ENCODE results near the gene SEC14L5.

DNA sequence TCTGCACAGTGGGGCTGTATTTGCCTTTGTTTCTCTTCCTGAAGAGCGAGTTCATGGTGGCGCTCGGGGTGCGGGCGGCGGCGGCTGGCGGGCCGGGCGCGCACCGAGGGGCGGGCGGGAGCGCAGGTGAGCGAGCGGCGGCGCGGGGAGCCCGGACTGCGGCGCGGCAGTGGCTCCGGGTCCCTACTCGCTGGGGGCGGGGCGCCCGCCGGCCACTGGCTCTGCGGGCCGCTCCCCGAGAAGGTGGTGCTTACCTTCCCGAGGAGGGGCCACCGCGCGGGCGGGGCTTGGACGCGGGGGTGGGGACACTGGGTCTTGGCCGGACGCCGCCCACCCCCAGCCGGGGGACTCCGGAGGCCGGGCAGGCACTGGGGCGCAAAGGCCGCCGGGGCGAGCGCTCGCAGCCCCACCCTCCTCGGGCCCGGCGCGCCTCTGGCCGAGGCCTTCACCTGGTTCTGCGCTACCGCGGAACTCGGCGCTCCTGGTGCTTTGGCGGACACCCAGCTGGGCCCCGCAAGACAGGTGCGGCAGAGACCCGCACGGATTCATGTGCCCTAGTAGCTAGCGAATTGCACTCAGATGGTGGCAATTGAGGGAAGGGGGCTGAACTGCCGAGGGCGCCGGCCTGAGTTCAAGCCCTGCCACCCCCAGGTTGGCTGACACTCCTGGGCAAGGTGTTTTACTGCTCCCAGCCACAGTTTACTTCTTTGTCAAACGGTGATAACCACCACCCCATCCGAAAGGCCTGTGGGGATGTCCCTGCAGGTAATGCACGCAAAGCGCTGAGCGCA, 20.9 kb upstream of the SEC14L5 start, which contains the start of gene PPL:
- TF ChIP-seq, protein P1, sequence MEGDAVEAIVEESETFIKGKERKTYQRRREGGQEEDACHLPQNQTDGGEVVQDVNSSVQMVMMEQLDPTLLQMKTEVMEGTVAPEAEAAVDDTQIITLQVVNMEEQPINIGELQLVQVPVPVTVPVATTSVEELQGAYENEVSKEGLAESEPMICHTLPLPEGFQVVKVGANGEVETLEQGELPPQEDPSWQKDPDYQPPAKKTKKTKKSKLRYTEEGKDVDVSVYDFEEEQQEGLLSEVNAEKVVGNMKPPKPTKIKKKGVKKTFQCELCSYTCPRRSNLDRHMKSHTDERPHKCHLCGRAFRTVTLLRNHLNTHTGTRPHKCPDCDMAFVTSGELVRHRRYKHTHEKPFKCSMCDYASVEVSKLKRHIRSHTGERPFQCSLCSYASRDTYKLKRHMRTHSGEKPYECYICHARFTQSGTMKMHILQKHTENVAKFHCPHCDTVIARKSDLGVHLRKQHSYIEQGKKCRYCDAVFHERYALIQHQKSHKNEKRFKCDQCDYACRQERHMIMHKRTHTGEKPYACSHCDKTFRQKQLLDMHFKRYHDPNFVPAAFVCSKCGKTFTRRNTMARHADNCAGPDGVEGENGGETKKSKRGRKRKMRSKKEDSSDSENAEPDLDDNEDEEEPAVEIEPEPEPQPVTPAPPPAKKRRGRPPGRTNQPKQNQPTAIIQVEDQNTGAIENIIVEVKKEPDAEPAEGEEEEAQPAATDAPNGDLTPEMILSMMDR (conservative IDR thresholded peaks at IDR 0.05; ENCODE audit: low read depth, low read length): no peak
- TF ChIP-seq EZH2 (IDR thresholded peaks at IDR 0.05; ENCODE audit: low read length, unreplicated experiment) (no peak), EZH2phosphoT487 (IDR thresholded peaks at IDR 0.05; ENCODE audit: borderline replicate concordance, low read length) (no peak)

All from PC-3 (cell line).